Nephron progenitor cell (in vitro differentiated cells): Measurements from ENCODE around the gene EDEM3.
"Not testable (repeated sequence)": the region's sequence is repeated elsewhere in the genome, so short reads cannot be mapped to it uniquely, and the experiment has no call there.

Source experiments
- DNase-seq: peaks from one replicate; pipeline ENCODE4 v3.0.0; 2021
- H3K27ac Mint-ChIP-seq: 2 replicates; pipeline ENCODE4 v1.8.0; 2021; ENCODE audit warnings: mild to moderate bottlenecking, moderate library complexity, mixed read lengths
- H3K27me3 Mint-ChIP-seq: 2 replicates; pipeline ENCODE4 v1.8.0; 2021; ENCODE audit warnings: mild to moderate bottlenecking, low read depth, mixed read lengths; ENCODE audit not compliant: poor library complexity
- H3K36me3 Mint-ChIP-seq: 2 replicates; pipeline ENCODE4 v1.8.0; 2021; ENCODE audit warnings: low read depth, mixed read lengths
- H3K4me1 Mint-ChIP-seq: 2 replicates; pipeline ENCODE4 v1.8.0; 2021; ENCODE audit warnings: mixed read lengths
- H3K4me3 Mint-ChIP-seq: 2 replicates; pipeline ENCODE4 v1.8.0; 2021; ENCODE audit warnings: mild to moderate bottlenecking, moderate library complexity, mixed read lengths
- H3K9me3 Mint-ChIP-seq: 2 replicates; pipeline ENCODE4 v1.8.0; 2021; ENCODE audit warnings: mild to moderate bottlenecking, moderate library complexity, mixed read lengths
- CTCF ChIP-seq: fragments of 200-600 bp; sonication (generic); IDR thresholded peaks from 2 replicates; pipeline ENCODE4 v1.5.0; 2021; ENCODE audit warnings: antibody characterized with exemption

Gene EDEM3

DNA sequence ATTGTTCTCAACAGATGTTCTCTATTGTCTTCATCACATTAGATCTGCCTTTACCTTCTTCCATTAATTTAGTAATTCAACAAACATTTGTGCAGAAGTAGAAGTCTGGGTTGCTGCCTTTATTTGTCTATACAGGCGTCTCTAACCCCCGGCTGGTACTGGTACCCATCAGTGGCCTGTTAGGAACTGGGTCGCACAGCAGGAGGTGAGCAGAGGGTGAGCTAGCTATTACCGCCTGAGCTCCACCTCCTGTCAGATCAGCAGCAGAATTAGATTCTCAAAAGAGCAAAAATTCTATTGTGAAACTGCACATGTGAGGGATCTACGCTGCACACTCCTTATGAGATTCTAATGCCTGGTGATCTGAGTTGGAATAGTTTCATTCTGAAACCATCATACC, 12.9 kb upstream of the EDEM3 start:
- Mint-ChIP-seq H3K27me3 (peaks cover 10% of the 10 kb centered on the region), H3K36me3 (peaks cover 6% of the 10 kb centered on the region), H3K9me3 (peaks cover 13% of the 10 kb centered on the region), H3K27ac (no peak overlapping the region), H3K4me1 (no peaks in the 10 kb centered on the region), H3K4me3 (no peak overlapping the region)
- DNase-seq, result no peak
- no peak for TF ChIP-seq CTCF

- Mint-ChIP-seq H3K4me3 (no peak overlapping the region), H3K36me3 (peaks cover 6% of the 10 kb centered on the region), H3K9me3 (peaks cover 13% of the 10 kb centered on the region), H3K27ac (no peak overlapping the region), H3K4me1 (no peaks in the 10 kb centered on the region), H3K27me3 (peaks cover 13% of the 10 kb centered on the region)
- TF ChIP-seq CTCF, result no peak
- DNase-seq, result no peak
Measured at GRCh38 chr1:184764483-184764882, 9.8 kb upstream of the EDEM3 start.

GRCh38 chr1:184763520-184763919, 8.9 kb upstream of the EDEM3 start:
- H3K4me1 Mint-ChIP-seq, DNase-seq, H3K4me3 Mint-ChIP-seq, H3K36me3 Mint-ChIP-seq: not testable (repeated sequence)
- Mint-ChIP-seq H3K27me3 (peaks cover 13% of the 10 kb centered on the region), H3K9me3 (peaks cover 13% of the 10 kb centered on the region), H3K27ac (peak overlapping the region; percentile 56)

- DNase-seq, result no peak
- H3K4me1 Mint-ChIP-seq, result no peaks in the 10 kb centered on the region
- H3K36me3 Mint-ChIP-seq, result peaks cover 6% of the 10 kb centered on the region
- peaks cover 17% of the 10 kb centered on the region for H3K27me3 Mint-ChIP-seq
- H3K4me3 Mint-ChIP-seq, result no peak overlapping the region
- no peak overlapping the region for H3K27ac Mint-ChIP-seq
- TF ChIP-seq CTCF, result no peak
- peaks cover 13% of the 10 kb centered on the region for H3K9me3 Mint-ChIP-seq
Measured at GRCh38 chr1:184761969-184762485, 7.4 kb upstream of the EDEM3 start.

- Mint-ChIP-seq H3K27ac (no peak overlapping the region), H3K4me3 (no peak overlapping the region), H3K4me1 (peaks cover 14% of the 10 kb centered on the region), H3K27me3 (peaks cover 25% of the 10 kb centered on the region), H3K36me3 (peaks cover 6% of the 10 kb centered on the region), H3K9me3 (peaks cover 13% of the 10 kb centered on the region)
- no peak for DNase-seq
- TF ChIP-seq CTCF, result no peak
Measured at GRCh38 chr1:184759651-184760050, 5.0 kb upstream of the EDEM3 start.

- Mint-ChIP-seq H3K4me1 (peaks cover 14% of the 10 kb centered on the region), H3K4me3 (no peak overlapping the region), H3K9me3 (peaks cover 12% of the 10 kb centered on the region), H3K36me3 (peaks cover 6% of the 10 kb centered on the region), H3K27ac (no peak overlapping the region), H3K27me3 (peaks cover 25% of the 10 kb centered on the region)
- no peak for TF ChIP-seq CTCF
- no peak for DNase-seq
Measured at GRCh38 chr1:184759112-184759511, 4.5 kb upstream of the EDEM3 start.
